Activated CD4-positive, alpha-beta memory T cell treated with anti-CD3 and anti-CD28 coated beads, Interleukin-2, amount 10 ng/mL, durations not matched to agents 7 days and 5 days (primary cell): ENCODE measurements around the gene FUS. TPM values are rescaled to one million over a fixed set of nuclear protein-coding genes. Genes with fewer than 3 reads are reported as not detected.
"Not testable (repeated sequence)": the region's sequence is repeated elsewhere in the genome, so short reads cannot be mapped to it uniquely, and the experiment has no call there.

Experiments used
- CTCF ChIA-PET: fragments of 350-600 bp; sonication (Branson Sonifier 250); formaldehyde crosslinking; loops from one replicate; lab custom pipeline; 2021; ENCODE audit warnings: antibody characterized with exemption, inconsistent platforms; lab: Charles Lee
- POLR2A ChIA-PET: fragments of 350-600 bp; sonication (Branson Sonifier 250); formaldehyde crosslinking; loops from one replicate; lab custom pipeline; 2021; ENCODE audit warnings: antibody characterized with exemption; lab: Charles Lee
- DNase-seq: peaks from one replicate; pipeline ENCODE4 v3.0.0-alpha.2; 2020
- H3K27ac Mint-ChIP-seq: one replicate; pipeline ENCODE4 v1.8.0; 2021; ENCODE audit warnings: mild to moderate bottlenecking, mixed read lengths
- H3K27me3 Mint-ChIP-seq: one replicate; pipeline ENCODE4 v1.8.0; 2021; ENCODE audit warnings: mixed read lengths
- H3K36me3 Mint-ChIP-seq: one replicate; pipeline ENCODE4 v1.8.0; 2021; ENCODE audit warnings: low read depth, mixed read lengths
- H3K4me1 Mint-ChIP-seq: one replicate; pipeline ENCODE4 v1.8.0; 2021; ENCODE audit warnings: mixed read lengths
- H3K4me3 Mint-ChIP-seq: one replicate; pipeline ENCODE4 v1.8.0; 2021; ENCODE audit warnings: mild to moderate bottlenecking, mixed read lengths
- H3K9me3 Mint-ChIP-seq: one replicate; pipeline ENCODE4 v1.8.0; 2021; ENCODE audit warnings: mixed read lengths
- total RNA-seq, 2 experiments: library from RNA; stranded (reverse); gene quantifications; one replicate each; pipeline ENCODE4 v1.2.3, GENCODE V29; 2021

The FUS gene
- total RNA-seq, 2 experiments from 2014 or later: 386 to 397 TPM

- no peak overlapping the region for H3K4me3 Mint-ChIP-seq
- H3K27ac Mint-ChIP-seq: no peak overlapping the region
- no peaks in the 10 kb centered on the region for H3K9me3 Mint-ChIP-seq
- no peak for DNase-seq
- CTCF ChIA-PET: interaction anchor here (1.2 kb wide), 1 partner anchor 11 kb away, joined by 3 read pairs; no protein-coding TSS in a partner anchor
- peaks cover 3% of the 10 kb centered on the region for H3K4me1 Mint-ChIP-seq
- H3K27me3 Mint-ChIP-seq: no peaks in the 10 kb centered on the region
- H3K36me3 Mint-ChIP-seq: peaks cover 5% of the 10 kb centered on the region
- POLR2A ChIA-PET: interaction anchor here (2.0 kb wide), 1 partner anchor 19 kb away, joined by 6 read pairs; the partner anchor contains the start of gene KAT8
Observed at GRCh38 chr16:31136287-31136662, 43.7 kb upstream of the FUS start.

- not testable (repeated sequence) for H3K27ac Mint-ChIP-seq, H3K36me3 Mint-ChIP-seq, H3K9me3 Mint-ChIP-seq, DNase-seq, H3K4me1 Mint-ChIP-seq, H3K27me3 Mint-ChIP-seq, H3K4me3 Mint-ChIP-seq
- CTCF ChIA-PET: interaction anchor here (1.2 kb wide), 1 partner anchor 12 kb away, joined by 3 read pairs; no protein-coding TSS in a partner anchor
- POLR2A ChIA-PET: interaction anchor here (2.0 kb wide), 1 partner anchor 20 kb away, joined by 6 read pairs; the partner anchor contains the start of gene KAT8
Observed at GRCh38 chr16:31136822-31137499, 43.0 kb upstream of the FUS start.

- POLR2A ChIA-PET: interaction anchor here (8.1 kb wide), 1 partner anchor 40 kb away, joined by 96 read pairs; the partner anchor contains the start of gene FUS
- CTCF ChIA-PET: no interaction called here
Observed at GRCh38 chr16:31138621-31139578, 41.0 kb upstream of the FUS start.

GRCh38 chr16:31141071-31141469 is 38.9 kb upstream of the FUS start:
- not testable (repeated sequence) for H3K4me3 Mint-ChIP-seq, H3K27ac Mint-ChIP-seq, H3K36me3 Mint-ChIP-seq, DNase-seq, H3K27me3 Mint-ChIP-seq, H3K9me3 Mint-ChIP-seq
- H3K4me1 Mint-ChIP-seq: peaks cover 20% of the 10 kb centered on the region
- ChIA-PET CTCF (interaction anchor here (3.3 kb wide), 1 partner anchor 157 kb away, joined by 36 read pairs; the partner anchor contains the start of gene HSD3B7), POLR2A (interaction anchor here (1.3 to 8.1 kb wide), 3 partner anchors 11 to 146 kb away, joined by 3 to 96 read pairs (median 7); partner anchors contain the start of gene FUS)

More at GRCh38 chr16:31138621-31139578, 41.0 kb upstream of the FUS start:
- Mint-ChIP-seq H3K4me1 (peaks cover 18% of the 10 kb centered on the region), H3K9me3 (no peaks in the 10 kb centered on the region), H3K36me3 (no peaks in the 10 kb centered on the region), H3K27me3 (no peaks in the 10 kb centered on the region), H3K27ac (no peak overlapping the region), H3K4me3 (no peak overlapping the region)
- no peak for DNase-seq

GRCh38 chr16:31141489-31142108 is 38.3 kb upstream of the FUS start:
- ChIA-PET POLR2A (interaction anchor here (0.7 to 8.1 kb wide), 19 partner anchors 8 to 732 kb away, joined by 3 to 96 read pairs (median 5); partner anchors contain the start of genes ARMC5, FUS, KAT8 and ZNF267), CTCF (interaction anchor here (0.6 to 3.7 kb wide), 58 partner anchors 9 to 732 kb away, joined by 3 to 71 read pairs (median 5); partner anchors contain the start of genes ARMC5, FUS, HSD3B7 and KAT8)
- H3K4me1 Mint-ChIP-seq: peaks cover 20% of the 10 kb centered on the region
- peak overlapping the region; percentile 50 for H3K27ac Mint-ChIP-seq
- no peaks in the 10 kb centered on the region for H3K36me3 Mint-ChIP-seq
- peak; percentile 21 for DNase-seq
- no peaks in the 10 kb centered on the region for H3K9me3 Mint-ChIP-seq
- peaks cover 4% of the 10 kb centered on the region for H3K27me3 Mint-ChIP-seq
- peak overlapping the region; percentile 61 for H3K4me3 Mint-ChIP-seq

- peaks cover 20% of the 10 kb centered on the region for H3K4me1 Mint-ChIP-seq
- H3K27me3 Mint-ChIP-seq: peaks cover 7% of the 10 kb centered on the region
- peak overlapping the region; percentile 61 for H3K4me3 Mint-ChIP-seq
- H3K36me3 Mint-ChIP-seq: no peaks in the 10 kb centered on the region
- POLR2A ChIA-PET: interaction anchor here (0.7 to 8.1 kb wide), 24 partner anchors 9 to 731 kb away, joined by 3 to 96 read pairs (median 5); partner anchors contain the start of genes ARMC5, FUS, KAT8 and ZNF267
- peak overlapping the region; percentile 50 for H3K27ac Mint-ChIP-seq
- H3K9me3 Mint-ChIP-seq: no peaks in the 10 kb centered on the region
- peak; percentile 99 for DNase-seq
- CTCF ChIA-PET: interaction anchor here (0.5 to 3.7 kb wide), 64 partner anchors 10 to 731 kb away, joined by 3 to 71 read pairs (median 4); partner anchors contain the start of genes ARMC5, FUS, HSD3B7 and KAT8
Observed at GRCh38 chr16:31142109-31143010, 37.6 kb upstream of the FUS start.

GRCh38 chr16:31143011-31143693 is 36.8 kb upstream of the FUS start:
- DNase-seq: no peak
- POLR2A ChIA-PET: interaction anchor here (0.7 to 8.1 kb wide), 20 partner anchors 9 to 730 kb away, joined by 3 to 96 read pairs (median 5); partner anchors contain the start of genes ARMC5, FUS, KAT8 and ZNF267
- Mint-ChIP-seq H3K4me3 (peak overlapping the region; percentile 50), H3K4me1 (peaks cover 20% of the 10 kb centered on the region), H3K9me3 (no peaks in the 10 kb centered on the region), H3K27me3 (peaks cover 9% of the 10 kb centered on the region), H3K27ac (peak overlapping the region; percentile 40), H3K36me3 (no peaks in the 10 kb centered on the region)
- CTCF ChIA-PET: interaction anchor here (1.0 to 3.7 kb wide), 46 partner anchors 10 to 730 kb away, joined by 3 to 71 read pairs (median 6); partner anchors contain the start of genes ARMC5, FUS, HSD3B7 and KAT8

- DNase-seq: no peak
- Mint-ChIP-seq H3K27ac (peak overlapping the region; percentile 52), H3K4me1 (peaks cover 20% of the 10 kb centered on the region), H3K9me3 (no peaks in the 10 kb centered on the region), H3K4me3 (peak overlapping the region; percentile 50), H3K36me3 (no peaks in the 10 kb centered on the region), H3K27me3 (peaks cover 9% of the 10 kb centered on the region)
- CTCF ChIA-PET: interaction anchor here (1.4 to 3.7 kb wide), 7 partner anchors 14 to 329 kb away, joined by 3 to 71 read pairs (median 17); partner anchors contain the start of genes HSD3B7 and KAT8
- POLR2A ChIA-PET: interaction anchor here (0.7 to 8.1 kb wide), 8 partner anchors 26 to 194 kb away, joined by 3 to 96 read pairs (median 4); partner anchors contain the start of genes FUS, KAT8, ZNF646 and ZNF668
Observed at GRCh38 chr16:31143694-31144148, 36.2 kb upstream of the FUS start.

- not testable (repeated sequence) for H3K4me3 Mint-ChIP-seq, DNase-seq, H3K27me3 Mint-ChIP-seq, H3K27ac Mint-ChIP-seq, H3K36me3 Mint-ChIP-seq, H3K9me3 Mint-ChIP-seq
- peaks cover 20% of the 10 kb centered on the region for H3K4me1 Mint-ChIP-seq
- POLR2A ChIA-PET: interaction anchor here (1.0 to 8.1 kb wide), 3 partner anchors 27 to 71 kb away, joined by 3 to 96 read pairs (median 3); partner anchors contain the start of genes FUS, KAT8, ZNF646 and ZNF668
- CTCF ChIA-PET: interaction anchor here (1.2 to 3.7 kb wide), 4 partner anchors 14 to 160 kb away, joined by 3 to 71 read pairs (median 36); partner anchors contain the start of genes HSD3B7 and KAT8
Observed at GRCh38 chr16:31144418-31144817, 35.5 kb upstream of the FUS start.

GRCh38 chr16:31145398-31145990 is 34.4 kb upstream of the FUS start:
- ChIA-PET CTCF (interaction anchor here (0.7 kb wide), 2 partner anchors 34 to 602 kb away, joined by 4 to 5 read pairs; no protein-coding TSS in a partner anchor), POLR2A (interaction anchor here (8.1 kb wide), 1 partner anchor 33 kb away, joined by 96 read pairs; the partner anchor contains the start of gene FUS)
- DNase-seq: no peak
- Mint-ChIP-seq H3K4me1 (peaks cover 20% of the 10 kb centered on the region), H3K27me3 (peaks cover 9% of the 10 kb centered on the region), H3K27ac (no peak overlapping the region), H3K9me3 (no peaks in the 10 kb centered on the region), H3K4me3 (no peak overlapping the region), H3K36me3 (no peaks in the 10 kb centered on the region)
